Kidney (tissue), 14 donors: ENCODE data around the gene GPR183. TPM values are rescaled to one million over a fixed set of nuclear protein-coding genes. Genes with fewer than 3 reads are reported as not detected.

Experiments used
- DNase-seq, 5 donors: peaks; one replicate each; pipeline ENCODE4 v3.0.0-alpha.2; 2013 to 2020
- FAIRE-seq: peaks from 2 replicates; lab custom pipeline; 2012; peaks lifted over from hg19 to GRCh38; lab: Jason Lieb, UNC
- H3K27ac ChIP-seq, 2 donors: one replicate each; pipeline ENCODE4 v1.7.0; 2013; ENCODE audit warnings: low read depth in 2 of 2, low read length in 2 of 2, inconsistent platforms in 1 of 2
- H3K27me3 ChIP-seq: one replicate; pipeline ENCODE4 v1.7.1; 2013; ENCODE audit warnings: low read length, inconsistent platforms; ENCODE audit not compliant: control insufficient read depth, insufficient read depth
- H3K36me3 ChIP-seq, 3 donors: one replicate each; pipeline versions ENCODE4 v1.7.0 to v1.7.1; 2013; ENCODE audit warnings: low read length in 3 of 3, control low read depth in 1 of 3, inconsistent platforms in 1 of 3; ENCODE audit not compliant: insufficient read depth in 3 of 3, control insufficient read depth in 2 of 3
- H3K4me1 ChIP-seq, 3 donors: one replicate each; pipeline versions ENCODE4 v1.7.0 to v1.7.1; 2013; ENCODE audit warnings: low read length in 3 of 3, inconsistent platforms in 1 of 3, low read depth in 1 of 3; ENCODE audit not compliant: control insufficient read depth in 2 of 3, insufficient read depth in 2 of 3
- H3K4me3 ChIP-seq, 3 donors: one replicate each; pipeline versions ENCODE4 v1.7.0 to v1.8.1; 2013; ENCODE audit warnings: low read length in 3 of 3, control low read depth in 1 of 3, inconsistent platforms in 1 of 3
- H3K9ac ChIP-seq, 3 donors: one replicate each; pipeline versions ENCODE4 v1.7.0 to v1.7.1; 2013; ENCODE audit warnings: low read length in 3 of 3, control low read depth in 1 of 3, inconsistent platforms in 1 of 3
- H3K9me3 ChIP-seq, 3 donors: one replicate each; pipeline versions ENCODE4 v1.7.0 to v1.7.1; 2013; ENCODE audit warnings: low read length in 3 of 3, control low read depth in 1 of 3, inconsistent platforms in 1 of 3; ENCODE audit not compliant: control insufficient read depth in 2 of 3, insufficient read depth in 1 of 3
- intact Hi-C: fragments of 100-400 bp; cut with DNase I; formaldehyde crosslinking; loops from one replicate; pipeline ENCODE4 v1.11.1; 2022
- polyA plus RNA-seq: library from polyadenylated mRNA; stranded (reverse); fragments of 350-450 nt; fragmentation: Illumina TruSeq; extraction: RNeasy Lipid Tissue Mini Kit (QIAGEN cat#74804); gene quantifications from one replicate; pipeline ENCODE4 v1.2.3, GENCODE V29; 2014; ENCODE audit warnings: low read depth, low replicate concordance; ENCODE audit not compliant: insufficient read depth
- total RNA-seq: library from RNA; stranded (reverse); fragmentation: NEBNext Ultra II Directional; extraction: Animal tissue kit (Norgen Biotek cat#: 25700); gene quantifications from one replicate; pipeline ENCODE4 v1.2.1, GENCODE V29; 2021
- TF ChIP-seq, protein P1 (sequence below): IDR thresholded peaks from 3 replicates; pipeline ENCODE4 v1.5.1; 2012; ENCODE audit warnings: mild to moderate bottlenecking, moderate library complexity, borderline replicate concordance; ENCODE audit not compliant: insufficient read depth; ENCODE audit errors: extremely low read depth
- donor health status: control.
- donor health status: control.
- donor health status: control.
- donor health status: control.
- donor health status: control.
- donor health status: DM: yes; HTN: yes; CAD: no.
- donor health status: Normal renal cell carcinoma (clear cell type).

GPR183 gene
- total and polyA plus RNA-seq, 2 donors from 2014 or later, result 1.7 to 11.8 TPM

DNA sequence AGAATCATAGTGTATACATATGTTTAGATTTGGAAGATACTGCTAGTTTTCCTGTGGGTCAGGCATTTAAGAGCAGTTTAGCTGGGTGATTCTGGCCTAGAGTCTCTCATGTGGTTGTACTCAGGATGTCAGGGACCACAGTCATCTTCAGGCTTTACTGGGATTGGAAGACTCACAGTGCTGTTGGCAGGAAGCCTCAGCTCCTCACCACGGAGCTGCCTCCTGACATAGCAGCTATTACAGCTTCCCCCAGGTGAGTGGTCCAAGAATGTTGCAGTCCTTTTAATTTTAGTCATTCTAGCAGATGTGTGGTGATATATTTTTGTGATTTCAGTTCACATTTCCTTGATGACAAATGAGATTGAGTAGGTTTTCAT, 32.1 kb downstream of the GPR183 start:
- H3K27ac ChIP-seq, result no peak overlapping the region
- no peaks in the 10 kb centered on the region for H3K36me3 ChIP-seq
- FAIRE-seq (no peak), DNase-seq (no peak)
- H3K27me3 ChIP-seq, result no peaks in the 10 kb centered on the region
- H3K9me3 ChIP-seq, result peaks cover 0 to 7% (median 2%) of the 10 kb centered on the region in 3 donors
- TF ChIP-seq, protein P1, sequence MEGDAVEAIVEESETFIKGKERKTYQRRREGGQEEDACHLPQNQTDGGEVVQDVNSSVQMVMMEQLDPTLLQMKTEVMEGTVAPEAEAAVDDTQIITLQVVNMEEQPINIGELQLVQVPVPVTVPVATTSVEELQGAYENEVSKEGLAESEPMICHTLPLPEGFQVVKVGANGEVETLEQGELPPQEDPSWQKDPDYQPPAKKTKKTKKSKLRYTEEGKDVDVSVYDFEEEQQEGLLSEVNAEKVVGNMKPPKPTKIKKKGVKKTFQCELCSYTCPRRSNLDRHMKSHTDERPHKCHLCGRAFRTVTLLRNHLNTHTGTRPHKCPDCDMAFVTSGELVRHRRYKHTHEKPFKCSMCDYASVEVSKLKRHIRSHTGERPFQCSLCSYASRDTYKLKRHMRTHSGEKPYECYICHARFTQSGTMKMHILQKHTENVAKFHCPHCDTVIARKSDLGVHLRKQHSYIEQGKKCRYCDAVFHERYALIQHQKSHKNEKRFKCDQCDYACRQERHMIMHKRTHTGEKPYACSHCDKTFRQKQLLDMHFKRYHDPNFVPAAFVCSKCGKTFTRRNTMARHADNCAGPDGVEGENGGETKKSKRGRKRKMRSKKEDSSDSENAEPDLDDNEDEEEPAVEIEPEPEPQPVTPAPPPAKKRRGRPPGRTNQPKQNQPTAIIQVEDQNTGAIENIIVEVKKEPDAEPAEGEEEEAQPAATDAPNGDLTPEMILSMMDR, result no peak
- intact Hi-C loops, result no loop called here
- H3K4me3 ChIP-seq, result no peak overlapping the region
- peaks cover 0 to 7% (median 0%) of the 10 kb centered on the region in 3 donors for H3K4me1 ChIP-seq
- no peak overlapping the region for H3K9ac ChIP-seq

DNA sequence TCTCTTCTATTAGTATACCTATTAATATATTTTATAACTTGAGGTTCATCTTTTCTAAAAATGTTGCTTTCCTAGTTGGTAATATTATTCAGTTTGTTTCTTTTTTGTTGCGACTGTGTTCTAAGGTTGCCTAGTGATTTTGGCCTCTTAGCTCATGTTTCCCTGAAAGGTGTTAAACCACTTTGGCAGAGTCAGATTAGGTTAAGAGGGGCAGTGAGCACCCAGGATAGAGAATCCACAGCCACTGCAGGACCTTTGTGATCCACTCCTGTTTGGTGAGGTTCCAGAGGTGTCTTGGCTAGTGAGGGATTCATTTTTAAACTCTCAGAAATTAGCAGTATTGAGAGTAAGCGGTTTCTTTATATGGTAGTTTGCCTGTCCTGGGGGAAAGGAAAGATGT, 34.1 kb downstream of the GPR183 start:
- intact Hi-C loops, result no loop called here
- TF ChIP-seq, protein P1, result no peak
- no peaks in the 10 kb centered on the region for H3K27me3 ChIP-seq
- no peaks in the 10 kb centered on the region for H3K36me3 ChIP-seq
- no peak for FAIRE-seq
- DNase-seq, result no peak
- no peak overlapping the region for H3K9ac ChIP-seq
- peaks cover 0 to 7% (median 2%) of the 10 kb centered on the region in 3 donors for H3K9me3 ChIP-seq
- H3K4me3 ChIP-seq, result no peak overlapping the region
- no peak overlapping the region for H3K27ac ChIP-seq
- peaks cover 0 to 7% (median 0%) of the 10 kb centered on the region in 3 donors for H3K4me1 ChIP-seq

DNA sequence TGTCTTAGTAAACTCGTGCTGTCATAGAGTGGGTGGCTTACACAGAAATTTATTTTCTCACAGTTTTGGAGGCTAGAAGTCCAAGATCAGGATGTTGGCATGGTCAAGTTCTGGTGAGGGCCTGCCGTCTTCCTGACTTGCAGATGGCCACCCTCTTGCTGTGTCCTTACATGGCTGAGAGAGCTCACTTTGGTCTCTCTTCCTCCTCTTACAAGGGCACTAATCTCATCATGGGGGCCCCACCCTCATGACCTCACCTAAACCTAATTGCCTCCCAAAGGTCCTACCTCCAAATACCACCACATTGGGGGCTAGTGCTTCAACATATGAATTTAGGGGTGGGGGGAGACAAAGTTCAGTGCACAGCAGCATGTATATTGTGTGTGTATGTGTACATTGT, 34.7 kb downstream of the GPR183 start:
- Histone ChIP-seq H3K9me3 (peaks cover 0 to 7% (median 2%) of the 10 kb centered on the region in 3 donors), H3K27ac (no peak overlapping the region), H3K9ac (no peak overlapping the region), H3K27me3 (no peaks in the 10 kb centered on the region), H3K4me1 (peaks cover 0 to 7% (median 0%) of the 10 kb centered on the region in 3 donors), H3K4me3 (no peak overlapping the region), H3K36me3 (no peaks in the 10 kb centered on the region)
- intact Hi-C loops, result no loop called here
- FAIRE-seq (no peak), DNase-seq (no peak)
- TF ChIP-seq, protein P1, result no peak

- Histone ChIP-seq H3K4me3 (no peak overlapping the region), H3K27ac (no peak overlapping the region), H3K27me3 (no peaks in the 10 kb centered on the region), H3K9me3 (peaks cover 0 to 7% (median 2%) of the 10 kb centered on the region in 3 donors), H3K4me1 (peaks cover 0 to 7% (median 0%) of the 10 kb centered on the region in 3 donors), H3K36me3 (no peaks in the 10 kb centered on the region), H3K9ac (no peak overlapping the region)
- TF ChIP-seq, protein P1, result no peak
- FAIRE-seq (no peak), DNase-seq (no peak)
- intact Hi-C loops, result no loop called here
These were observed 36.0 kb downstream of the GPR183 start for GRCh38 chr13:99271249-99271648.
